SK-N-SH (cell line): ENCODE measurements around the gene TPSB2. TPM values are rescaled to one million over a fixed set of nuclear protein-coding genes. Genes with fewer than 3 reads are reported as not detected.

Source experiments
- CTCF ChIA-PET: fragments of 300-600, 350-600 bp; formaldehyde crosslinking; extraction: SDS; loops from one replicate; lab custom pipeline; 2021; lab: Yijun Ruan, JAX
- POLR2A ChIA-PET: fragments of 350-600 bp; sonication (Branson Sonifier 250); formaldehyde crosslinking; extraction: SDS; loops from one replicate; lab custom pipeline; 2020; ENCODE audit warnings: antibody characterized with exemption, inconsistent platforms; lab: Yijun Ruan, JAX
- DNase-seq: peaks from one replicate; pipeline ENCODE4 v3.0.0; 2012
- H2AFZ ChIP-seq: fragments of 200-600 bp; sonication (generic); 2 replicates; pipeline ENCODE4 v1.8.1; 2016; ENCODE audit warnings: antibody characterized with exemption, mild to moderate bottlenecking, low read depth
- H3F3A ChIP-seq: fragments of 200-600 bp; sonication (generic); replicated peaks from 2 replicates; pipeline ENCODE3; 2016; ENCODE audit warnings: antibody characterized with exemption, mild to moderate bottlenecking; ENCODE audit not compliant: insufficient read depth
- H3K27ac ChIP-seq, 2 experiments: fragments of 200-500 bp in 1 of 2; fragments of 200-600 bp in 1 of 2; sonication (Bioruptor generic) in 1 of 2; sonication (generic), shearing (Covaris generic) in 1 of 2; 2 replicates each; pipeline versions ENCODE4 v1.5.1 to v1.6.1; 2014 to 2016; ENCODE audit warnings: low read depth in 2 of 2, inconsistent platforms in 1 of 2, low read length in 1 of 2, mild to moderate bottlenecking in 1 of 2, mixed read lengths in 1 of 2
- H3K27me3 ChIP-seq: fragments of 200-600 bp; sonication (generic), shearing (Covaris generic); 2 replicates; pipeline ENCODE4 v1.6.1; 2016; ENCODE audit warnings: mixed run types; ENCODE audit not compliant: insufficient read depth
- H3K36me3 ChIP-seq, 2 experiments: fragments of 200-500 bp in 1 of 2; fragments of 200-600 bp in 1 of 2; sonication (Bioruptor generic) in 1 of 2; sonication (generic) in 1 of 2; replicated peaks in 1 of 2; 2 replicates each; pipeline versions ENCODE3 to v1.5.1; 2014 to 2016; ENCODE audit warnings: low read length in 1 of 2, mild to moderate bottlenecking in 1 of 2; ENCODE audit not compliant: insufficient read depth in 2 of 2, control insufficient read depth in 1 of 2
- H3K4me1 ChIP-seq, 2 experiments: fragments of 200-500 bp in 1 of 2; fragments of 200-600 bp in 1 of 2; sonication (Bioruptor generic) in 1 of 2; sonication (generic), shearing (Covaris generic) in 1 of 2; 2 replicates each; pipeline versions ENCODE4 v1.5.1 to v1.6.1; 2014 to 2016; ENCODE audit warnings: low read depth in 1 of 2, low read length in 1 of 2, mixed run types in 1 of 2; ENCODE audit not compliant: insufficient read depth in 2 of 2, control insufficient read depth in 1 of 2
- H3K4me2 ChIP-seq: fragments of 200-600 bp; sonication (generic), shearing (Covaris generic); 2 replicates; pipeline ENCODE4 v1.6.1; 2017; ENCODE audit warnings: mixed run types
- H3K4me3 ChIP-seq, 2 experiments: fragments of 200-500 bp in 1 of 2; fragments of 200-600 bp in 1 of 2; sonication (Bioruptor generic) in 1 of 2; sonication (generic), shearing (Covaris generic) in 1 of 2; 2 replicates each; pipeline versions ENCODE4 v1.5.1 to v1.8.1; 2014 to 2016; ENCODE audit warnings: low read depth in 2 of 2, inconsistent platforms in 1 of 2, low read length in 1 of 2, mild to moderate bottlenecking in 1 of 2, mixed read lengths in 1 of 2, moderate library complexity in 1 of 2
- H3K79me2 ChIP-seq: fragments of 200-600 bp; sonication (generic); 2 replicates; pipeline ENCODE4 v1.8.1; 2017; ENCODE audit warnings: mild to moderate bottlenecking; ENCODE audit not compliant: insufficient read depth
- H3K9ac ChIP-seq: fragments of 200-600 bp; sonication (generic); 2 replicates; pipeline ENCODE4 v1.6.1; 2017; ENCODE audit warnings: mixed run types
- H3K9me2 ChIP-seq: fragments of 200-600 bp; sonication (generic); 2 replicates; pipeline ENCODE4 v1.6.1; 2017; ENCODE audit warnings: mixed run types
- H3K9me3 ChIP-seq: fragments of 200-600 bp; sonication (generic); 2 replicates; pipeline ENCODE4 v1.6.1; 2017; ENCODE audit warnings: mixed run types, mild to moderate bottlenecking, moderate library complexity
- H4K20me1 ChIP-seq: fragments of 200-600 bp; sonication (generic); 2 replicates; pipeline ENCODE4 v1.6.1; 2017; ENCODE audit warnings: mild to moderate bottlenecking, mixed run types; ENCODE audit not compliant: insufficient read depth
- CHD2 ChIP-seq: fragments of 150-350 bp; IDR thresholded peaks from 2 replicates; pipeline ENCODE4 v1.6.1; 2018; ENCODE audit warnings: low read length; ENCODE audit not compliant: partially characterized antibody
- ELF1 ChIP-seq: IDR thresholded peaks from 2 replicates; pipeline ENCODE4 v1.4.0; 2012
- FOSL2 ChIP-seq: IDR thresholded peaks from 2 replicates; pipeline ENCODE4 v1.4.0; 2012; ENCODE audit warnings: low read depth, mild to moderate bottlenecking, moderate library complexity, borderline replicate concordance
- FOXJ3 ChIP-seq: sonication (generic); formaldehyde crosslinking; IDR thresholded peaks from 2 replicates; pipeline ENCODE4 v1.5.1; 2020; ENCODE audit warnings: mild to moderate bottlenecking, missing genetic modification reagents
- FOXM1 ChIP-seq: IDR thresholded peaks from 2 replicates; pipeline ENCODE4 v1.4.0; 2012; ENCODE audit warnings: low read depth, mild to moderate bottlenecking
- IRF3 ChIP-seq: fragments of 150-350 bp; IDR thresholded peaks from 2 replicates; pipeline ENCODE4 v1.6.1; 2016; ENCODE audit warnings: mild to moderate bottlenecking, low read depth, low read length
- MAX ChIP-seq: IDR thresholded peaks from 2 replicates; pipeline ENCODE4 v1.4.0; 2012; ENCODE audit warnings: low read depth
- NFIC ChIP-seq: IDR thresholded peaks from 2 replicates; pipeline ENCODE4 v1.4.0; 2012; ENCODE audit warnings: borderline replicate concordance
- PBX3 ChIP-seq: IDR thresholded peaks from 2 replicates; pipeline ENCODE4; 2012
- POLR2AphosphoS5 ChIP-seq: IDR thresholded peaks from 2 replicates; pipeline ENCODE4 v1.6.1; 2012; ENCODE audit warnings: low read depth, low read length
- RCOR1 ChIP-seq: fragments of 150-350 bp; IDR thresholded peaks from 2 replicates; pipeline ENCODE4 v1.6.1; 2017; ENCODE audit warnings: antibody characterized with exemption, low read length
- REST ChIP-seq: IDR thresholded peaks from 2 replicates; pipeline ENCODE4 v1.6.1; 2012; ENCODE audit warnings: mild to moderate bottlenecking, low read depth, low read length, moderate library complexity
- RFX5 ChIP-seq: IDR thresholded peaks from 2 replicates; pipeline ENCODE4 v1.6.1; 2012; ENCODE audit warnings: mild to moderate bottlenecking, improper control_type of control experiment, low read length
- RXRA ChIP-seq: IDR thresholded peaks from 2 replicates; pipeline ENCODE4 v1.4.0; 2012; ENCODE audit warnings: low read depth, mild to moderate bottlenecking, borderline replicate concordance
- SIN3A ChIP-seq: IDR thresholded peaks from 2 replicates; pipeline ENCODE4 v1.6.1; 2012; ENCODE audit warnings: low read depth, mild to moderate bottlenecking, low read length, moderate library complexity, borderline replicate concordance
- TAF1 ChIP-seq: IDR thresholded peaks from 2 replicates; pipeline ENCODE4 v1.6.1; 2012; ENCODE audit warnings: low read depth, mild to moderate bottlenecking, low read length, moderate library complexity, borderline replicate concordance
- TCF12 ChIP-seq: IDR thresholded peaks from 2 replicates; pipeline ENCODE4 v1.4.0; 2012
- USF1 ChIP-seq: IDR thresholded peaks from 2 replicates; pipeline ENCODE4 v1.4.0; 2012; ENCODE audit warnings: low read depth, borderline replicate concordance
- WGBS: methylation state at CpG from one replicate; pipeline ENCODE4 v1.1.6; 2017; ENCODE audit warnings: low lambda C conversion rate; 5-methylcytosine and 5-hydroxymethylcytosine counted together
- polyA plus RNA-seq, 3 experiments: library from polyadenylated mRNA; depleted of rRNA; stranded (reverse); fragments of >200 nt; gene quantifications; 2 replicates each; pipeline ENCODE4 v1.2.3, GENCODE V29; 2012

TPSB2 gene
- polyA plus RNA-seq, 1 of the 3 experiments (the other 2 are of a cell fraction) = not detected

- Histone ChIP-seq H3K79me2 (no peaks in the 10 kb centered on the region), H4K20me1 (peaks cover 8% of the 10 kb centered on the region; the same call in 1 of the 2 replicates), H3K27ac (no peak overlapping the region), H2AFZ (no peak overlapping the region), H3K27me3 (peaks cover 36% of the 10 kb centered on the region), H3K9me3 (no peaks in the 10 kb centered on the region), H3K4me2 (no peak overlapping the region), H3K36me3 (no peaks in the 10 kb centered on the region), H3K9me2 (no peaks in the 10 kb centered on the region), H3K9ac (no peak overlapping the region), H3K4me1 (no peaks in the 10 kb centered on the region; a peak in 1 of 4 replicates), H3K4me3 (no peak overlapping the region), H3F3A (no peaks in the 10 kb centered on the region)
- ChIA-PET POLR2A (no interaction called here), CTCF (interaction anchor here (1.0 to 1.5 kb wide), 3 partner anchors 11 to 69 kb away, joined by 3 to 5 read pairs (median 3); no protein-coding TSS in a partner anchor)
- no peak for TF ChIP-seq TCF12
- no peak for TF ChIP-seq TAF1
- TF ChIP-seq RXRA = no peak
- TF ChIP-seq FOXJ3 = no peak
- no peak for TF ChIP-seq PBX3
- TF ChIP-seq CHD2 = no peak
- no peak for TF ChIP-seq FOSL2
- no peak for TF ChIP-seq REST
- no peak for TF ChIP-seq NFIC
- no peak for TF ChIP-seq USF1
- no peak for TF ChIP-seq FOXM1
- TF ChIP-seq POLR2AphosphoS5 = no peak
- TF ChIP-seq ELF1 = no peak
- TF ChIP-seq MAX = no peak
- no peak for TF ChIP-seq RCOR1
- TF ChIP-seq RFX5 = no peak
- no peak for TF ChIP-seq IRF3
- no peak for TF ChIP-seq SIN3A
- 47% methylated on average over 6 of the region's 14 CpGs for WGBS
- no peak for DNase-seq
Measured at GRCh38 chr16:1195393-1195666, 34.7 kb downstream of the TPSB2 start.
